ENCODE data around the gene IFNA21.
"Not testable (repeated sequence)": the region's sequence is repeated elsewhere in the genome, so short reads cannot be mapped to it uniquely, and the experiment has no call there.

Gene IFNA21

DNA sequence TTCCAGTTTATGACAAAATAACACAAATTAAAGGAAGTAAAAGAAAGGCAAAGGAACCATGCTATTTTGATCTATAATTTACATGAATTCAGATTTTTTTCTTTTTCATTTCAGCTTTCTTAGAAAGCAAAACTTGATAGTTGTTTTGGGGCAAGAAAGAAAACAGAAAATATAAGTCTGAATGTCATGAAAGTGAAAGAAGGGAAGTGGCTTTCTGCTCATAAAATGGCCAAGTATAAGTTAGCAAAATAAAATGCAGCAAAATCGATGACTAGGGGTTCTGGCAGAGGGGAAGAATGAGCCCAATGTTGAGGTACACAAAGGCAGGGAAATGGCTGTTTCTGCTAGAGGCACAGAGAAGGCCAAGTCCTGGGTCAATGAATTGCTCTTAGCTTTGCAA lies 21.9 kb downstream of the IFNA21 start:
- no peak for DNase-seq (ENCODE audit: low read depth in 2 of 3, low spot score in 2 of 3)

GRCh38 chr9:21141427-21141882 lies 25.0 kb downstream of the IFNA21 start, which contains the start of gene IFNW1:
TSS of gene IFNW1 (minus strand) at chr9:21141832. CDS start at chr9:21141570, 262 bp downstream.
- no peak for DNase-seq (ENCODE audit: low read depth in 2 of 3, low spot score in 2 of 3)

- DNase-seq (ENCODE audit: low read depth in 2 of 3, low spot score in 2 of 3) = no peak
Observed at GRCh38 chr9:21137020-21137419, 29.4 kb downstream of the IFNA21 start.

DNA sequence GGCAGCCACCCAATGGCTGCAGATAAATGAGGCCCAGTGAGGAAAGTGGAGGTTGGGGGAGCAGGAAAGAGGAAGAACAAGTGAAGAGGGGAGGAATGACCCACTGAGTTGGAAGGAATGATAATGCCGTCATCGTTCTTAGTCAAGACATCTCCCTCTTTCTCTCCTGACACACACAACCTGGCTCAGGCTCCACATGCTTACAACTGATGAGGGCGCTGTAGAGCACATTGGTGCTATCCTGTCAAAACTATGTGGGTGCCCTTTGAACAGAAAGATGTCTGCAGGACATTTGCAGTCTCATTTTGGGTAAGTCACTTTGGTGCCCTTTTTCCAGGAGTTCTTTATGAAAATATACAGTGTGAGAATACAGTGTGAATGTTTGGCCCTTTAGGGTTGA lies 30.7 kb downstream of the IFNA21 start:
- no peak for DNase-seq (ENCODE audit: low read depth in 2 of 3, low spot score in 2 of 3)

DNA sequence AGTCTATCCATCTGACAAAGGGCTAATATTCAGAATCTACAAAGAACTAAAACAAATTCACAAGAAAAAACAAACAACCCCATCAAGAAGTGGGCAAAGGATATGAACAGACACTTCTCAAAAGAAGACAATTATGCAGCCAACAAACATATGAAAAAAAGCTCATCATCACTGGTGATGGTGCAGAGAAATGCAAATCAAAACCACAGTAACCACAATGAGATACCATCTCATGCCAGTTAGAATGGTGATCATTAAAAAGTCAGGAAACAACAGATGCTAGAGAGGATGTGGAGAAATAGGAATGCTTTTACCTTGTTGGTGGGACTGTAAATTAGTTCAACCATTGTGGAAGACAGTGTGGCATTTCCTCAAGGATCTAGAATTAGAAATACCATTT lies 38.3 kb downstream of the IFNA21 start:
- not testable (repeated sequence) for DNase-seq (ENCODE audit: low read depth in 2 of 3, low spot score in 2 of 3)

DNA sequence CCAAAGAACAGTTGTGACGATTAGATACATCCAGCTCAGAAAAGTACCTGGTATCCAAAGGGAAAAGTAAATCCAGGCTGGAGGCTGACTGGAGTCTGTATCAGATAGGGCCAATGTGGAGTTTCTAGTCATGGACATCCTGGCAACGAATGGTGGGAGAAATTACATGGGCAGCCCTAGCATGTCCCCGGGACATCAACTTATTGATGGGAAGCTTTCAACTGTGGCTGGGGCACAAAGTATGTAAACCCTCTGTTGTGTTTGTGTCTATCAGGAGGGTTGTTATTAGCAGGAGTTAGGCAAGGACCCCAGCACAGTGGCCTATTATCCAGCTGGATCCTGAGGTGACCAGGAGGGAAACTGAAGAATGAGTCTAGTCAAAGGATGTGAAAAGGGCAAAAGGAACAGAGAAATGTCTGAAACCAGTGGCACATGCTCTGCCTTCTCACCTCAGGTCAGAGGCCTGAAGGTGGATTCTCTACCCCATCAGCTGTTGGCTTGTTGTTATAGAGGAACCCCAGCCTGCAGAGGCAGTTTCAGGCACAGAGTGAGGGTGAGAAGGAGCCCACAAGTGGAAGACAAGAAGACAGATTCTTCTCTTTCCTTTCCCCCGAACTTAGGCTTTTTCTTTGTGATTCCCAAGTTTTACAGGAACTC lies 44.7 kb downstream of the IFNA21 start:
- DNase-seq (ENCODE audit: low read depth in 2 of 3, low spot score in 2 of 3) = no peak

DNA sequence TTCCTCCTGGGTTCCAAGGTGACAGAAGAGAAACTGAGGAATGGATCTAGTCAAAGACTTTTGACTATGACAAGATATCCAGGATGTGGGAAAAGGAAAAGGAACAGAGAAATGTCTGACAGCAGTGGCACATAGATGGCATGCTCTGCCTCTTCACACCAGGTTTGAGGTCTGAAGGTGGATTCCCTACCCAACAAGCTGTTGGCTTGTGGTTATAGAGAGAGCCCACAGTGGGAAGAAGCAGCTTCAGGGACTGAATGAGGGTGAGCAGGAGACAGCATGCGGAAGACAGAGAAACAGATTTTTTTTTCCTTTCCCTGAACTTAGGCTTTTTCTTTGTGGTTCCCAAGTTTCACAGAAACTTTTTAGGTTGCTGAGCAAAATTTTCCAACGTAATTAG lies 45.4 kb downstream of the IFNA21 start:
- DNase-seq (ENCODE audit: low read depth in 2 of 3, low spot score in 2 of 3) = no peak

DNA sequence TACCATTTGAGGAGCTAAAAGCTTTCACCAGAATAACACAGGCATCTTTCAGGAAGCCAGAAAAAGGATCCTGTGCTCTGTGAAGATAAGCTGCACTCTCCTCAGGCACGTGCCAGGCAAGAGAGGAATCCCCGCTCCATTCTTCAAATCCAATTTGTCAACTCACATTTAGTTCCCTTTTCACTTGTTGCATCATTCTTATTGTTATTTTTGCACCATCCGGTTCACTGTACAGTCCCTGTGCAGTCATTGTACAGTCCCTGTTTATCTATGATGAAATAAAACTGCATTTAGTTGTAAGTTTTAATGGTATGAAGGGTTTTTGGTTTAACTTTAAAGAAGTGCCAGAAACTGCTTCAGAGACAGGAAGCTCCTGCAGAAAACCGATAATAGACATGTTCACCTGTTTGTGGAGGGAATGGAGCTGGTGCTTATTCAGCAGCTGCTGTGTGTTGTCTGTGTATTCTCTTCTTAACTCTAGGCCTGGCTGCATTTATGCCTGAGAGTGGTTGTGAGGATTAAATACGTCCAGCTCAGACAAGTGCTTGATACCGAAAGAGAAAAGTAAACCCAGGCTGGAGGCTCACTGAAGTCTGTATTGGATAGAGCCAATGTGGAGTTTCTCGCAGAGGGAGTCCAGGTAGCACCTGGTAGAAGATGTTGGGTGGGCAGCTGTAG lies 47.2 kb downstream of the IFNA21 start:
- no peak for DNase-seq (ENCODE audit: low read depth in 2 of 3, low spot score in 2 of 3)
